GM21528 (cell line): ENCODE results near the gene AIMP1.
"Not testable (repeated sequence)": the region's sequence is repeated elsewhere in the genome, so short reads cannot be mapped to it uniquely, and the experiment has no call there.

Source experiments
- ATAC-seq: cut with Tn5 transposase; IDR thresholded peaks from one replicate; pipeline ENCODE4 v1.9.1; 2021; ENCODE audit warnings: mild to moderate bottlenecking, moderate library complexity; ENCODE audit not compliant: unreplicated experiment, low FRiP score

The AIMP1 gene

DNA sequence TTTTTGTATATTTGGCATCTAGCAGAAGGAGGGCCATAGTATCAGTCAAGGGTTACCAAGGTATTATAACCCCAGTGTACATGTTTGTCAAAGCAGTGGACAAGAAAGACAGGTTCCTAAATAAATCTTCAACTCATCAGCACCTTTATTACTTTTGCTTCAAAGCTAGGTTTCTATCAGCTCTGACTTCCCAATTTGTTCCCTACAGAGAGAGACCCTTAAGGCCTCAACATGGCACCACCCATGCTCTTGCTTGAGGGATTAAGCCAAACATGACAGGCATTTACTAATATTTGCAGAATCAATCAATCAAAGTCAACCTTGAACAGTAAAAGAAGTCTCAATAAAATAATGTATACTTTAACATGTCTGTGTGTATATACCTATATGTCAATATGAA, 9.8 kb upstream of the AIMP1 start:
- ATAC-seq: no peak

GRCh38 chr4:106312377-106312776, 4.0 kb upstream of the AIMP1 start:
- no peak for ATAC-seq

GRCh38 chr4:106312997-106313522, 3.3 kb upstream of the AIMP1 start:
- no peak for ATAC-seq

DNA sequence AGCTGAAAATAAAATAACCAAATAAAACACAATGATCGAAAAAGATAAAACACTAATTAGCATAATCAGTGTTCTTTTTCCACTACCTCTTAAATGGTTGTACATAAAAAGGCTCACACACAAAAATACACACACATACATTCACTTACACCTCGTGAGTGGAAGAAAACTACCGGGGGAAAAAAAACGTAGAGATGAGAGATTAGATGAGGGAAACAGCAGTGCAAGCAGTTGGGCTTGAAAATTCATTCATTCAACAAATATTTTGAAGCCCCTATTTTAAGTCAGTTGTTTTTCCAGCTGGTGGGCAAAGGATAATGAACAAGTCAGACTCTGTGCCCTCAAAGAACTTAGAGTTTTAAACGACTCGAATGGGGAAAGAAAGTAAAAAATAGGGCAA, 1.4 kb upstream of the AIMP1 start:
- no peak for ATAC-seq

DNA sequence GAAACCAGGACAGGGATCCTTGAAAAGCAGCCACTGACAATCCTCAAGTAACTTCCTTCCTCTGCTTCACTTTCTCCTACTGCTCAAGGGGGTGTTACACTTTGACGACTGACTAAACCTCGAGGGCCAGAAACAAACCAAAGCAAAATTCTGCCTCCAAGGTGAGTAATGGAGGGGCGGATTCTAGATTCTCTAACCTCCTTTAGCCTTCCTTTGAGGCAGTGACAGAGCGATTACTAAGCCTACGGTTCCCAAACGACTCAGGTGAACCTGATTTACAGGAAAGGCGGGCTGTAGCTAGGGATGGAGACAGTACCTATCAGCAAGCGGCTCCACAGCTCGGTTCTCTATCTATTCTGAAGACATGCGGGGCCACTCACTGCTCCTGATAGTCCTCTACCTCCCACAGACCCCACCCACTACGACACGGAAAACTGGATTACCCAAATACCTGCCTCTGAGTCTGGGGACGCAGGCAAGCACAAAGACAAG, 828 bp upstream of the AIMP1 start:
- peak; percentile 39 for ATAC-seq

DNA sequence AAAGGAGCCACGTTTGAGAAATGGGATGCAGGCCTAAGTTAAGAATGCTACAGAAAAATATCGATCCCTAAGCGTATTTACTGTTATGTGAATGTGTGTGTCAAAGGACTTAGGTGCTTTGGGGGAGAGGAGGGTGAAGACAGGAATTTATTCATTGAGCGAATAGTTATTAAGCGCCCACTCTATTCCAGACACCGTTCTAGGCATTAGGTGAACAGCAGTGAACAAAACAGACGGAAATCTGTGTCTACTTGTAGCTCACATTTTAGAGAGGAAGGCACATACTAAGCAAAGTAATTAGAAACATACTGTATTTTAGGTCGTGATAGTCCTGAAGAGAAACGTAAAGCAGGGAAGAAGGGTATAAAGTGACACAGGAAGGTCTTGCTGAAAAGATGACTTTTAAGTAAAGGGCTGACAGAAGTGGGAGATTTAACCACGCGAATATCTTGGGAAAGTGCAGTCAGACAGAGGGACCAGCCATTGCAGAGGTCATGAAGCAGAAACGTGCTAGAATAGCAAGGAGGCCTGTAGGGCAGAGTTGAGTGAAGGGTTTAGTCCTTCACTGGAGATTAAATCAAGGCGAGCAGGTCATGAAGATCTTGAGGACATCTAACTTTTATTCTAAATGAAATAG, 541 bp downstream of the AIMP1 start:
- ATAC-seq: peak; percentile 9

GRCh38 chr4:106317815-106318214, 1.5 kb downstream of the AIMP1 start:
- no peak for ATAC-seq

GRCh38 chr4:106318511-106318910, 2.2 kb downstream of the AIMP1 start:
- ATAC-seq: no peak

DNA sequence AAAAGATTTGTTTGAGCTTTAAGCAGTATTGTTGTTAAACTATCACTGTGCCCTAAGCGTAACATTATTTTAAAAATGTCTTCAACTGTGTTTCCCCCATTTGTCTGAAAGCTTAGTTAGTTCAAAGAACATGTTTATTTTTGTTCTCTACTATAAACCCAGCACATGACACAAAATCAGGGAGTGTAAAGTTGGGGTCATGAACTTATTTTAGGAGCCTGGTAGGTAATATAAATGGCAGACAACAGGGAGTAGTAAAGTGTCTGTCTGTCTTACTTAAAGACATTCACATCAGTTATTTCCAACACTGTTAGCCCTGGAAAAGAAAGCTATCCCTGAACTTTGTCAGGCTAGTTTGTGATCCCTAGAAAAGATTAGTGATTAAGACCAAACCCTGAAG, 3.9 kb downstream of the AIMP1 start:
- ATAC-seq: no peak

DNA sequence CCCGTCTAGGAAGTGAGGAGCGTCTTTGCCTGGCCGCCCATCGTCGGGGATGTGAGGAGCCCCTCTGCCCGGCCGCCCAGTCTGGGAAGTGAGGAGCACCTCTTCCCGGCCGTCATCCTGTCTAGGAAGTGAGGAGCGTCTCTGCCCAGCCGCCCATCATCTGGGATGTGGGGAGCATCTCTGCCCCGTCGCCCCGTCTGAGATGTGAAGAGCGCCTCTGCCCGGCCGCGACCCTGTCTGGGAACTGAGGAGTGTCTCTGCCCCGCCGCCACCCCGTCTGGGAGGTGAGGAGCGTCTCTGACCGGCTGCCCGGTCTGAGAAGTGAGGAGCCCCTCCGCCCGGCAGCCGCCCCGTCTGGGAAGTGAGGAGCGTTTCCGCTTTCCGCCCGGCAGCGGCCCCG, 4.8 kb downstream of the AIMP1 start:
- ATAC-seq: not testable (repeated sequence)

- ATAC-seq: not testable (repeated sequence)
These were observed 5.5 kb downstream of the AIMP1 start for GRCh38 chr4:106321814-106322213.

GRCh38 chr4:106323119-106323518, 6.8 kb downstream of the AIMP1 start:
- ATAC-seq: no peak

DNA sequence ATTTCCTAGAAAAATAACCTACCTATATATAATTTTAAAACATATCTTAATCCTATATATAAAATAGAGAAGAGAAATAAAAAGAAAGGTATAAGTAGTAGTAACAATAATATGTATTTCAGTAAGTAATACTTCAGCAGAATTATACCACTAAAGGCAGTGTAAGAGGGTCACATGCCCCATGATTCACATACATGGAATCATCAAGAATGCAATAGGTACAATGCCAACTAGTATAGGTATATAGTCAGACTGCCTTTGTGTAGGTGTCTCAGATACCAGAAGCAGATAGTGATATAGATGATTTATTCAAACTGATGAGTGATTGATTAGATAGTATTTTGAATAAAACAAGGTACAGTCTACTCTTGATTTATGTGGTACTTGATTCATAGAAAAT, 9.4 kb downstream of the AIMP1 start:
- no peak for ATAC-seq

- ATAC-seq: peak; percentile 77
These were observed 12.8 kb downstream of the AIMP1 start for GRCh38 chr4:106329041-106329618.

DNA sequence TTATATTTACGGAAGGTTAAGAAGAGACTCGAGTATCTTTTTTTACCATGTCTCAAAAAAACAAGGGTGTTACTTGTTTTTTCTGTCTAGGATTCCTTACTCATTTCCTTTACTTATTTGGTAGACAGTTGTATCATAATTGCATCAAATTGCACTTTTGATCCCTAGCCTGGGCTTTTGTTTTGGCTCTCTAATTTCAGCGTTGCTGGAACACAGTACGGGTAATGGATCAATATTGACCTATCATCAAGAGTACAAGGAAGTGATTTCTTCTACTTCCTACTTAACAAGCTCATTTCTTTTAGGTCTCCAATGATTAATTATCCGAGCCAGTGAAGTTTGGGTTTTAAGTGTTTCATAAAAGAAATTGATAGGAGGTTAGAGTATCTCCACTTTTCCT, 16.8 kb downstream of the AIMP1 start:
- ATAC-seq: no peak

DNA sequence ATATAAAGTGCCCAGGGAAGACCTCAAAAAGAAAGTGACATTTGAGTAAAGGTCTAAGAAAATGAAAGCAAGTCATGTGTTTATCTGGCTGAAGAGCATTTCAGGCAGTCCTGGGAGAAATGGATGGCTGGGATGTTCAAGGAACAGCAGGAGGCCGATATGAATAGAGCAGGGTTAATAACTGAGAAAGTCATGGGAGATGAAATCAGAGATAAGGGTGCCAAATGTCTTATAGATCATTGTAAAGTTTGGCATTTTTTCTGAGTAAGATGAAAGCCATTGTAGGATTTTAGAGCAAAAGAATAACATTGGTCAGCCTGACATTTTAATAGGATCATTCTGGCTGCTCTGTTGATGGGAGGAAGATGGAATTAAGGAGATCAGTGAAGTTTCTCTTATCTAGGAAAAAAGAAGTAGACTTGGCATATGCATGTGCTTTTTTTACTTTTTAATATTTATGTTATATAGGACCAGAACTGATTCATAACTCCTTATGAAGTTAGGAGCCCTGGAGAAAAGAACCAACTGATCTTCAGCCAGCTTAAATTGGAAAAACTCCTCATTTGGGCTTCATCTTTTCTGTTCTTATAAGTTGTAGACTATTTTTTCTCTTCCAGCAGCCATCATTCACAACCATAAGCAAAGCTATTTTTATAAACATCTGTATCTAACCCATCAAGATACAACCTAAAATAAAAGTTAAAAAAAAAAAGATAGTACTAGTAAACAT, 18.6 kb downstream of the AIMP1 start:
- ATAC-seq: no peak

DNA sequence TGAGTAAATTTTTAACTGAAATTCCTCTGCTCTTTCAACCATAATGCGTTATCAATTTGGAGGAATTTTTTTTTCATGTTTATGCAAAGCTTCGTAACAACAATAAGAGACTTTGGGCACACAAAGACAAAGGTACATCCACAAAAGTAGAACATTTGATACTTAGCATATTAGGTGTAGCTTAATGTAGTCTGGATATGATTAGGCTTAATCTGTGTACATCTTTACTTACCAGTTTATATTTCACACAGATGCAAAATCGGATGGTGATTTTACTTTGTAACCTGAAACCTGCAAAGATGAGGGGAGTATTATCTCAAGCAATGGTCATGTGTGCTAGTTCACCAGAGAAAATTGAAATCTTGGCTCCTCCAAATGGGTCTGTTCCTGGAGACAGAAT, 20.3 kb downstream of the AIMP1 start:
- no peak for ATAC-seq

GRCh38 chr4:106337916-106338315, 21.6 kb downstream of the AIMP1 start:
- no peak for ATAC-seq

- ATAC-seq: no peak
These were observed 22.3 kb downstream of the AIMP1 start for GRCh38 chr4:106338671-106339070.

- ATAC-seq: no peak
These were observed 23.1 kb downstream of the AIMP1 start for GRCh38 chr4:106339431-106339830.

GRCh38 chr4:106340774-106341173, 24.4 kb downstream of the AIMP1 start:
- ATAC-seq: no peak
